IgD-negative memory B cell (primary cell): Measurements from ENCODE around the gene DLGAP4. TPM values are rescaled to one million over a fixed set of nuclear protein-coding genes. Genes with fewer than 3 reads are reported as not detected.
"Not testable (repeated sequence)": the region's sequence is repeated elsewhere in the genome, so short reads cannot be mapped to it uniquely, and the experiment has no call there.

Experiments used
- H3K27ac Mint-ChIP-seq, 3 donors: one replicate each; pipeline ENCODE4 v1.8.0; 2020 to 2022; ENCODE audit warnings: mild to moderate bottlenecking in 3 of 3, mixed read lengths in 3 of 3, moderate library complexity in 1 of 3
- H3K27me3 Mint-ChIP-seq: one replicate; pipeline ENCODE4 v1.8.0; 2021; ENCODE audit warnings: mixed read lengths
- H3K36me3 Mint-ChIP-seq: one replicate; pipeline ENCODE4 v1.8.0; 2020; ENCODE audit warnings: mild to moderate bottlenecking, mixed read lengths
- H3K4me1 Mint-ChIP-seq, 3 donors: one replicate each; pipeline ENCODE4 v1.8.0; 2020 to 2022; ENCODE audit warnings: mixed read lengths in 3 of 3, mild to moderate bottlenecking in 1 of 3
- H3K4me3 Mint-ChIP-seq, 4 donors: one replicate each; pipeline ENCODE4 v1.8.0; 2020 to 2022; ENCODE audit warnings: mild to moderate bottlenecking in 4 of 4, mixed read lengths in 4 of 4, moderate library complexity in 3 of 4
- H3K9me3 Mint-ChIP-seq, 3 donors: one replicate each; pipeline ENCODE4 v1.8.0; 2020 to 2021; ENCODE audit warnings: mixed read lengths in 3 of 3, mild to moderate bottlenecking in 1 of 3
- polyA plus RNA-seq: library from polyadenylated mRNA; unstranded; fragments of 300-500 nt; fragmentation: Illumina TruSeq; gene quantifications from one replicate; pipeline ENCODE4 v1.2.3, GENCODE V29; 2021

DLGAP4 gene
- polyA plus RNA-seq, 1 donor from 2014 or later, result 48.2 TPM

- H3K4me3 Mint-ChIP-seq, result peak overlapping the region; percentile 47 to 86 (median 82)
- peak overlapping the region; percentile 93 to 98 (median 94) for H3K27ac Mint-ChIP-seq
- H3K27me3 Mint-ChIP-seq, result no peaks in the 10 kb centered on the region
- H3K4me1 Mint-ChIP-seq, result peaks cover 61 to 66% (median 63%) of the 10 kb centered on the region in 3 donors
- no peaks in the 10 kb centered on the region for H3K9me3 Mint-ChIP-seq
- peaks cover 6% of the 10 kb centered on the region for H3K36me3 Mint-ChIP-seq
Measured at GRCh38 chr20:36469973-36470372, 163.8 kb downstream of the DLGAP4 start.

DNA sequence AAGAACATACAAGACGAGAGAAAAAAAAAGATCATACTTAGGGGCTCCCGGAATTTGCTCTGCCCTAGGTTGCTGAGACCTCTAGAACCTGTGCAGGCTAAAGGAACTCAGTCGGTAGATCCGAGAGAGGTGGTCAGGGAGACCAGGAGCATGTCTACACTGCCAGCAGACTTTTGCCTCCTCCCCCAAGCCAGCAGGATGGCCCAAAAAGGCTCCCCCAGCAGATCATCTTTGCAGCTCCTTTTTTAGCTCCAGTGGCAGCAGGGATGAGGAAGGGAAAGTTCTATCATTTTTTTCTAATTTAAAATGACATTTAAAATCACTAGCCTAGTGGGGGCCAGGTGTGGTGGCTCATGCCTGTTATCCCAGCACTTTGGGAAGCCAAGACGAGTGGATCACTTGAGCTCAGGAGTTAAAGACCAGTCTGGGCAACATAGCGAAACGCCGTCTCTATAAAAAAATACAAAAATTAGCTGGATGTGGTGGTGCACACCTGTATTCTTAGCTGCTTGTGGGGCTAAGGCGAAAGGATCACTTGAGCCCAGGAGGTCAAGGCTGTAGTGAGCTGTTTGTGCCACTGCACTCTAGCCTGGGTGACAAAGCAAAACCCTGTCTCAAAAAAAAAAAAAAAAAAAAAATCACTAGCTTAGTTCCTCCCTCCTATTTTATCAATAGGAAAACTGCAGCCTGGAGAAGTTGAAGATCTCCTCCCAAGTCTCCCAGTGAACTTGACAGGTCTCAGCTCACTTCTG, 165.9 kb downstream of the DLGAP4 start:
- Mint-ChIP-seq H3K9me3 (no peaks in the 10 kb centered on the region), H3K27ac (peak overlapping the region; percentile 90 to 98 (median 93)), H3K4me3 (peak overlapping the region; percentile 71 to 93 (median 85)), H3K36me3 (peaks cover 6% of the 10 kb centered on the region), H3K4me1 (peaks cover 45 to 49% (median 47%) of the 10 kb centered on the region in 3 donors), H3K27me3 (no peaks in the 10 kb centered on the region)

DNA sequence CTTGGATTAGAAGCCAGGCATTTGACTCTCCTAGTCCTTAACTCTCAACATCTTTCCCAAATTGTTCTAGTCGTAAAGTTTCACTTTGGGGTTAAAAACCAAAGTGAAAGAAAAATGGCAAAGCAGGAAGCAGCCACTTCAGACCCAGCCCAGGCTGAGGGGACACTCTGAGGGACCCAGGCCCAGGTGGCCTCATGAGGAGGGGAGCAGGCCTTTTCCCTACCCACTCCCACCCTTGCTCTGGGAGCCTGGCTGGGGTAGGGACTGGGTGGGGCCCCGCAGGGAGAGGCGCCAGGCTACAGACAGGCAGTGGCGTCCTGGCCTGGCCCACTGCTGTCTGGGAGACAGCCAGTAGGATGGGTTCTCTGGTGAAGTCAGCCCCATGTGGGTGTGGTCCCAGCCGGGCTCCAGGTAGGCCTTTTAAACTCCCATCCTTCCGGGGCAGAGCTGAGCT, 166.5 kb downstream of the DLGAP4 start:
- Mint-ChIP-seq H3K27ac (peak overlapping the region; percentile 90 to 98 (median 93)), H3K27me3 (no peaks in the 10 kb centered on the region), H3K4me3 (peak overlapping the region; percentile 71 to 93 (median 85)), H3K4me1 (peaks cover 39 to 43% (median 41%) of the 10 kb centered on the region in 3 donors), H3K36me3 (peaks cover 6% of the 10 kb centered on the region), H3K9me3 (no peaks in the 10 kb centered on the region)

- Mint-ChIP-seq H3K27me3 (no peaks in the 10 kb centered on the region), H3K4me1 (peaks cover 37 to 44% (median 42%) of the 10 kb centered on the region in 3 donors), H3K36me3 (peaks cover 6% of the 10 kb centered on the region), H3K4me3 (peak overlapping the region in 3 of 4 donors; percentile 56 to 71 (median 63)), H3K9me3 (no peaks in the 10 kb centered on the region), H3K27ac (peak overlapping the region; percentile 90 to 98 (median 93))
Measured at GRCh38 chr20:36473164-36473563, 167.0 kb downstream of the DLGAP4 start.

- H3K36me3 Mint-ChIP-seq, result peaks cover 7% of the 10 kb centered on the region
- H3K4me3 Mint-ChIP-seq, result peak overlapping the region in 1 of 4 donors; percentile 41
- peak overlapping the region in 2 of 3 donors; percentile 93 to 98 for H3K27ac Mint-ChIP-seq
- H3K9me3 Mint-ChIP-seq, result no peaks in the 10 kb centered on the region
- H3K27me3 Mint-ChIP-seq, result no peaks in the 10 kb centered on the region
- peaks cover 36 to 44% (median 37%) of the 10 kb centered on the region in 3 donors for H3K4me1 Mint-ChIP-seq
Measured at GRCh38 chr20:36474563-36474962, 168.4 kb downstream of the DLGAP4 start.

GRCh38 chr20:36475054-36475453, 168.9 kb downstream of the DLGAP4 start:
- H3K36me3 Mint-ChIP-seq, H3K9me3 Mint-ChIP-seq, H3K27me3 Mint-ChIP-seq: not testable (repeated sequence)
- Mint-ChIP-seq H3K4me3 (peak overlapping the region in 1 of 4 donors; percentile 41), H3K27ac (peak overlapping the region in 1 of 3 donors; percentile 93), H3K4me1 (peaks cover 34 to 43% (median 35%) of the 10 kb centered on the region in 3 donors)

DNA sequence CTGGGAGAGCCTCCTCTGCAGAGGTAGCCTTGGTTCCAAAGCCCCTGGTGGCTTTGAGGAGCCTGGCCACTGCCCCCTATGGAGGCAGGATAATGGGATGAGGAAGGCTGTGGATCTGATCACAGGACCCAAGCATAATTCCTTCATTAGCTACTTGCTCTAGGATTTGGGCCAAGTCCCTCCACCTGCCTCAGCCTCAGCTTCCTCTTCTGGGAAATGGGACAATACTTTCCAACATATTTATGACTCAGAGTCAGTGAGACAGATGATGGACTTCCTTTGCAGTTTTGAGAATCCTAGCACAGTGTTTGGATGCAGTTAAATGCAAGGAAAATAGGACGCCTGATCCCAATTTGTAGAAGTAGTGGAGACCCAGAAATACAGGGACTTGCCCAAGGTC, 171.3 kb downstream of the DLGAP4 start:
- Mint-ChIP-seq H3K4me1 (peaks cover 16 to 37% (median 19%) of the 10 kb centered on the region in 3 donors), H3K27ac (no peak overlapping the region), H3K9me3 (no peaks in the 10 kb centered on the region)

DNA sequence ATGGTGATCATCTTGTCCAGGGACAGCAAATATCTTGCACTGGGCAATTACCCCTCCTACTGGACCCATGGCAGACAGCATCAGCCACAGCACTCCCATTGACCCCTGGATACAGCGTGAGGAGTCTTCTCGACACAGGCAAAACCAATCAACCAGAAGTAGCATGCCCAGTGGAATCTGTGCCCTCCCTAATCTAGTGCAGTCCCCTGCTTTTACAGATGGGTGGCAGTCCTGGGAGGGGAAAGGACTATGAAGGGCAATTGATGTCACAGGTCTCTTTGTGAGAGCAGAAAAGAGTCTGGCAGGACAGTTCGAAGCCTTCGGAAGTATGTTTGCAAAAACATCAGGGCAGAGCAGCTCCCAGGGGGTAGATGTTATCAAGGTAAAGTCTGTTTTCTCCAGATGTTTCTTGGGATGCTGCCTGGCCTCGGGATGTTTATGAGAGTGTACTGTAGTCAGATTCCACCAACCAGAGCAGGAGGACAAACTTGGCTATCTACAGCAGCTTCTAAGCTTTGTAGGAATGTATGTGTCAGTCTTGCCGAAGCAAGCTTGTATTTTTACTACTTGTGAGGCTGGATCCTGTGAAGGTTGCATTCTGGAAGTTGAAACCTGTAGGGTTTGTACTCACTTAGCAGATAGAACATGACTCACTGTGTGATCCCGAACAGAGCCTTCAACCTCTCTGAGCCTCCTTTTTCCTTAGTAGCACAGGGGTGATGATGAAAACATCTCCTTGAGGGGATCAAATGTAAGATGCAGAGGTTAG, 172.2 kb downstream of the DLGAP4 start:
- Mint-ChIP-seq H3K9me3 (no peaks in the 10 kb centered on the region), H3K4me1 (peaks cover 19 to 41% (median 24%) of the 10 kb centered on the region in 3 donors), H3K36me3 (peaks cover 4% of the 10 kb centered on the region), H3K27me3 (no peaks in the 10 kb centered on the region), H3K27ac (no peak overlapping the region), H3K4me3 (peak overlapping the region in 1 of 4 donors; percentile 40)

More for the DNA sequence above, 171.3 kb downstream of the DLGAP4 start:
- Mint-ChIP-seq H3K27me3 (no peaks in the 10 kb centered on the region), H3K4me3 (no peak overlapping the region), H3K36me3 (peaks cover 6% of the 10 kb centered on the region)

- no peak overlapping the region for H3K4me3 Mint-ChIP-seq
- peak overlapping the region in 1 of 3 donors; percentile 39 for H3K27ac Mint-ChIP-seq
- no peaks in the 10 kb centered on the region for H3K9me3 Mint-ChIP-seq
- H3K36me3 Mint-ChIP-seq, result peaks cover 3% of the 10 kb centered on the region
- H3K4me1 Mint-ChIP-seq, result peaks cover 21 to 36% (median 22%) of the 10 kb centered on the region in 3 donors
- no peaks in the 10 kb centered on the region for H3K27me3 Mint-ChIP-seq
Measured at GRCh38 chr20:36479938-36480337, 173.8 kb downstream of the DLGAP4 start.

GRCh38 chr20:36480456-36481048, 174.4 kb downstream of the DLGAP4 start:
- peaks cover 3% of the 10 kb centered on the region for H3K36me3 Mint-ChIP-seq
- no peak overlapping the region for H3K4me3 Mint-ChIP-seq
- H3K27ac Mint-ChIP-seq, result peak overlapping the region in 2 of 3 donors; percentile 18 to 39
- peaks cover 18 to 37% (median 21%) of the 10 kb centered on the region in 3 donors for H3K4me1 Mint-ChIP-seq
- no peaks in the 10 kb centered on the region for H3K27me3 Mint-ChIP-seq
- H3K9me3 Mint-ChIP-seq, result no peaks in the 10 kb centered on the region

DNA sequence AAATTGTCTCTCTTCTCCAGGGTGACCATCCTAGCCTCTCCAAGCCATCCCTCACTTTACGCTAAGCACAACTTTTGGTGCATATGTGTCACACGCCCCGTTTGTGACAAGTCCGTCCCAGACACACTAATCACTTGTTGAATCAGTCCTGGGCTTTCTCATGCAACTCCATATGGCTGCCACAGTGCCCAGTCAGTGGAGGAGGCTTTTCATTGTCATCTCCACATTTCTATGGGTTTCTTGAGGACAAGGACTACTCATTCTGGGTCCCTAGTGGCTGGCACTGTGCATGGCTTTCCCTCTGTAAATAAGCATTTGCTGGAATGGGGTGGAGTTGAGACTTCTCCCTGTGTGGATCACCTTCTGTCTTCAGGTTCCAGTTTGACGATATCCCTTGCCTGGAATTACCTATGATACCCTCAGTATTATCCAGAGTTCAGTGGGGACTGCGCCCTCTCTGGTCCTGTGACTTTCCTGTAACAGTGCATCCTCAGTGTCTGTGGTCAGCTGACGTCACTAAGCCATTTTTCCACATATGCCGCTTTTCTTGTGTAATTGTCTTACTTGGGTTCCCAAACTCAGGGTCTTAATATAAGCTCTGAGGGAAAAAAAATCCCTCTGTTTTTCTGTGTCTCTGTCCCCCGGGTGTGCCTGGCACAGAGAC, 175.4 kb downstream of the DLGAP4 start:
- Mint-ChIP-seq H3K27ac (peak overlapping the region in 1 of 3 donors; percentile 18), H3K36me3 (peaks cover 3% of the 10 kb centered on the region), H3K4me3 (no peak overlapping the region), H3K27me3 (no peaks in the 10 kb centered on the region), H3K4me1 (peaks cover 23 to 39% (median 24%) of the 10 kb centered on the region in 3 donors), H3K9me3 (no peaks in the 10 kb centered on the region)

- H3K36me3 Mint-ChIP-seq, result peaks cover 3% of the 10 kb centered on the region
- peaks cover 24 to 42% (median 26%) of the 10 kb centered on the region in 3 donors for H3K4me1 Mint-ChIP-seq
- H3K4me3 Mint-ChIP-seq, result no peak overlapping the region
- H3K9me3 Mint-ChIP-seq, result no peaks in the 10 kb centered on the region
- no peaks in the 10 kb centered on the region for H3K27me3 Mint-ChIP-seq
- H3K27ac Mint-ChIP-seq, result peak overlapping the region in 1 of 3 donors; percentile 86
Measured at GRCh38 chr20:36482044-36482473, 175.9 kb downstream of the DLGAP4 start.

DNA sequence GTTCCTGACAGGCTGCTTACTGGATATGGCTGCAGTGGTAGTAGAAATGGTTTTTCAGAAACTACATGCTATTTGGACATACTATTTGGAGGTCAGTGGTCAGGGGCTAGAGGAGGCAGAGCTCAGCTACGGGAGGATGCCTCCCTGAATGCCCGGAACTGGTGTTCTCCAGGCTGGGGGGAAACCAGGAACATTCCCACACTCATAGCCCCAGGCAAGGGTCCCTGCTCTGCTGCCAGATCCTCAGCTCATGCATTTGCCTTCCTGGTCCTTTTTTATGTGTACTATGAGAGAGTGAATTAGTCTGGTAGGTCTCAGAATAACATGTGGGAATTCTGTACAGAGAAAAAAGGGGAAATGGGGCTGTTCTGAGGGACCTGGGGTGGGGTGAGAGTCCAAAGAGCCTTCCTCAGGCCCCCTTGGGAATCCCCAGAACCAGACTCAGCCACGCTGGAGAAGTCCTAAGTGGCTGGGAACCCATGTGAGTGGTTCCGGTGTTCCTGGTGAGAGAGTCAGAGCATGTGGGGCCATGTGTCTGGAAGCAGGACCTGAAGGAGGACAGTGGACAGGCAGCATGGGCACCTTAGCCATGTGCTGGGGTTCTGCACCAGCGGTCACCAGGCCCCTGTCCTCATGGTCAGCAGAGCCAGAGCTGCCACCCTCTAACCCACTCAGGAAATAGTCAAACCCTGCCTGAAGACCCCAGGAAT, 177.2 kb downstream of the DLGAP4 start:
- peaks cover 21 to 43% (median 26%) of the 10 kb centered on the region in 3 donors for H3K4me1 Mint-ChIP-seq
- peak overlapping the region; percentile 32 to 86 (median 80) for H3K27ac Mint-ChIP-seq
- peak overlapping the region in 2 of 4 donors; percentile 38 to 68 for H3K4me3 Mint-ChIP-seq
- peaks cover 3% of the 10 kb centered on the region for H3K36me3 Mint-ChIP-seq
- H3K9me3 Mint-ChIP-seq, result no peaks in the 10 kb centered on the region
- no peaks in the 10 kb centered on the region for H3K27me3 Mint-ChIP-seq
